IMR-90 (cell line): ENCODE data around the gene GPC6. TPM values are rescaled to one million over a fixed set of nuclear protein-coding genes. Genes with fewer than 3 reads are reported as not detected.

Experiments
- ATAC-seq: fragments of 200-7000 bp; cut with Tn5 transposase; 2 replicates; pipeline ENCODE4 v1.9.1; 2020; ENCODE audit warnings: low read depth, mild to moderate bottlenecking, moderate library complexity
- BruUV-seq: library from RNA; stranded (reverse); fragments of 400-500 nt; replicated peaks from 2 replicates; lab custom pipeline; 2021; lab: Mats Ljungman, UMichigan
- CTCF ChIA-PET: fragments of 300-600 bp; formaldehyde crosslinking; extraction: SDS; loops from one replicate; lab custom pipeline; 2021; ENCODE audit warnings: antibody characterized with exemption; lab: Yijun Ruan, JAX
- POLR2A ChIA-PET: fragments of 300-600 bp; sonication (Branson Sonifier 250); formaldehyde crosslinking; loops from one replicate; lab custom pipeline; 2022; ENCODE audit warnings: antibody characterized with exemption; ENCODE audit not compliant: unreplicated experiment; lab: Charles Lee
- DNase-seq: peaks from one replicate; pipeline ENCODE4 v3.0.0; 2013
- H2AFZ ChIP-seq: replicated peaks from 2 replicates; pipeline ENCODE3; 2013; ENCODE audit warnings: low read length, mild to moderate bottlenecking; ENCODE audit not compliant: poor library complexity
- H2AK5ac ChIP-seq: 2 replicates; pipeline ENCODE4 v1.6.1; 2013; ENCODE audit warnings: low read depth, low read length, inconsistent platforms
- H2AK9ac ChIP-seq: replicated peaks from 2 replicates; pipeline ENCODE3; 2013; ENCODE audit warnings: mild to moderate bottlenecking, low read depth, low read length, moderate library complexity; ENCODE audit not compliant: poor library complexity
- H2BK120ac ChIP-seq: 2 replicates; pipeline ENCODE4 v1.6.1; 2013; ENCODE audit warnings: low read depth, low read length, inconsistent platforms
- H2BK15ac ChIP-seq: 3 replicates; pipeline ENCODE4 v1.6.1; 2013; ENCODE audit warnings: low read depth, low read length, inconsistent platforms
- H2BK20ac ChIP-seq: 2 replicates; pipeline ENCODE4 v1.6.1; 2013; ENCODE audit warnings: low read depth, mild to moderate bottlenecking, inconsistent platforms, low read length, moderate library complexity
- H2BK5ac ChIP-seq: 2 replicates; pipeline ENCODE4 v1.6.1; 2013; ENCODE audit warnings: mild to moderate bottlenecking, low read depth, low read length, inconsistent platforms; ENCODE audit not compliant: poor library complexity, severe bottlenecking
- H3K14ac ChIP-seq: replicated peaks from 2 replicates; pipeline ENCODE4 v1.6.1; 2013; ENCODE audit warnings: low read depth, low read length, inconsistent platforms
- H3K18ac ChIP-seq: 2 replicates; pipeline ENCODE4 v1.6.1; 2013; ENCODE audit warnings: low read depth, low read length, control low read depth
- H3K23ac ChIP-seq: 2 replicates; pipeline ENCODE4 v1.6.1; 2013; ENCODE audit warnings: low read depth, low read length, inconsistent platforms
- H3K27ac ChIP-seq: 2 replicates; pipeline ENCODE4 v1.5.1; 2013; ENCODE audit warnings: mild to moderate bottlenecking, control low read depth, low read length; ENCODE audit not compliant: insufficient read depth
- H3K27me3 ChIP-seq: 2 replicates; pipeline ENCODE4 v1.6.1; 2013; ENCODE audit warnings: low read length; ENCODE audit not compliant: control insufficient read depth, insufficient read depth
- H3K36me3 ChIP-seq: 2 replicates; pipeline ENCODE4 v1.6.1; 2013; ENCODE audit warnings: low read length, mixed read lengths; ENCODE audit not compliant: control insufficient read depth, insufficient read depth
- H3K4ac ChIP-seq: 2 replicates; pipeline ENCODE4 v1.6.1; 2013; ENCODE audit warnings: low read depth, low read length, inconsistent platforms
- H3K4me1 ChIP-seq: 2 replicates; pipeline ENCODE4 v1.6.1; 2013; ENCODE audit warnings: low read length, mixed read lengths; ENCODE audit not compliant: control insufficient read depth, insufficient read depth
- H3K4me2 ChIP-seq: 2 replicates; pipeline ENCODE4 v1.6.1; 2013; ENCODE audit warnings: low read depth, mild to moderate bottlenecking, control low read depth, low read length, moderate library complexity
- H3K4me3 ChIP-seq: 2 replicates; pipeline ENCODE4 v1.5.1; 2013; ENCODE audit warnings: low read depth, mild to moderate bottlenecking, control low read depth, low read length, moderate library complexity; ENCODE audit not compliant: insufficient read depth
- H3K56ac ChIP-seq: 2 replicates; pipeline ENCODE4 v1.6.1; 2013; ENCODE audit warnings: low read length, inconsistent platforms; ENCODE audit not compliant: insufficient read depth; ENCODE audit errors: extremely low read depth
- H3K79me1 ChIP-seq, 2 experiments: 2 replicates each; pipeline ENCODE4 v1.6.1; 2013; ENCODE audit warnings: low read length in 2 of 2, inconsistent platforms in 1 of 2, low read depth in 1 of 2
- H3K9ac ChIP-seq: 2 replicates; pipeline ENCODE4 v1.6.1; 2013; ENCODE audit warnings: low read depth, low read length, control low read depth
- H3K9me1 ChIP-seq: 2 replicates; pipeline ENCODE4 v1.6.1; 2013; ENCODE audit warnings: low read length, inconsistent platforms; ENCODE audit not compliant: insufficient read depth
- H3K9me3 ChIP-seq: 2 replicates; pipeline ENCODE4 v1.6.1; 2013; ENCODE audit warnings: low read length; ENCODE audit not compliant: control insufficient read depth, insufficient read depth
- H4K20me1 ChIP-seq: 2 replicates; pipeline ENCODE4 v1.6.1; 2013; ENCODE audit warnings: low read length, inconsistent platforms; ENCODE audit not compliant: insufficient read depth
- H4K5ac ChIP-seq: 2 replicates; pipeline ENCODE4 v1.6.1; 2013; ENCODE audit warnings: mild to moderate bottlenecking, low read depth, low read length, control low read depth
- H4K8ac ChIP-seq, 2 experiments: 2 replicates each; pipeline ENCODE4 v1.6.1; 2013; ENCODE audit warnings: low read depth in 2 of 2, low read length in 2 of 2, control low read depth in 1 of 2, inconsistent platforms in 1 of 2
- H4K91ac ChIP-seq: 2 replicates; pipeline ENCODE4 v1.6.1; 2013; ENCODE audit warnings: low read depth, low read length, inconsistent platforms; ENCODE audit not compliant: insufficient read depth
- BHLHE40 ChIP-seq: fragments of 150-350 bp; IDR thresholded peaks from 2 replicates; pipeline ENCODE4 v1.6.1; 2016; ENCODE audit warnings: mild to moderate bottlenecking, low read depth, low read length
- CEBPB ChIP-seq: IDR thresholded peaks from 2 replicates; pipeline ENCODE4 v1.6.1; 2012; ENCODE audit warnings: low read depth, low read length, improper control_type of control experiment
- CHD1 ChIP-seq: IDR thresholded peaks from 2 replicates; pipeline ENCODE4 v1.6.1; 2012; ENCODE audit warnings: low read depth, low read length, improper control_type of control experiment
- FOS ChIP-seq: fragments of 150-350 bp; IDR thresholded peaks from 2 replicates; pipeline ENCODE4 v1.6.1; 2016; ENCODE audit warnings: low read depth, low read length
- RAD21 ChIP-seq: IDR thresholded peaks from 2 replicates; pipeline ENCODE4 v1.6.1; 2012; ENCODE audit warnings: low read length, improper control_type of control experiment
- SMC3 ChIP-seq: fragments of 150-350 bp; IDR thresholded peaks from 2 replicates; pipeline ENCODE4 v1.6.1; 2016; ENCODE audit warnings: low read depth, mild to moderate bottlenecking, antibody characterized with exemption, low read length, moderate library complexity
- WGBS, 2 experiments: methylation state at CpG; one replicate each; pipeline versions ENCODE4 v1.1.5 to v1.1.7; 2013; ENCODE audit warnings: missing lambda C conversion rate in 2 of 2; ENCODE audit not compliant: insufficient read length in 1 of 2; ENCODE audit errors: extremely low coverage in 2 of 2; 5-methylcytosine and 5-hydroxymethylcytosine counted together
- dilution Hi-C: fragments of 300-500 bp; cut with HindIII; formaldehyde crosslinking; loops from one replicate; pipeline ENCODE4 v1.14.3; 2018; ENCODE audit warnings: low sequenced_read_pairs; ENCODE audit not compliant: unreplicated experiment
- in situ Hi-C: fragments of 300-500 bp; cut with MboI; formaldehyde crosslinking; loops from 3 replicates; pipeline ENCODE4 v1.14.3; 2019; ENCODE audit warnings: low sequenced_read_pairs, inconsistent platforms, mixed read lengths
- intact Hi-C: fragments of 100-400 bp; cut with micrococcal nuclease; formaldehyde crosslinking; loops from 2 replicates; pipeline ENCODE4 v1.10.0; 2022
- polyA plus RNA-seq, 3 experiments: library from polyadenylated mRNA; depleted of rRNA; stranded (reverse); fragments of >200 nt; gene quantifications; 2 replicates each; pipeline ENCODE4 v1.2.3, GENCODE V29; 2012; ENCODE audit warnings: low replicate concordance in 1 of 3
- total RNA-seq: library from RNA; depleted of rRNA; stranded (reverse); fragments of >200 nt; gene quantifications from 2 replicates; pipeline ENCODE4 v1.2.3, GENCODE V29; 2012

Gene GPC6
- total and polyA plus RNA-seq, 2 of the 4 experiments (the other 2 are of a cell fraction) = 14.9 to 39.4 TPM

GRCh38 chr13:94239135-94239534, 1012.5 kb downstream of the GPC6 start:
- H3K4me2 ChIP-seq = no peak overlapping the region
- dilution Hi-C loops (no loop called here), intact Hi-C loops (no loop called here), in situ Hi-C loops (no loop called here)
- ATAC-seq (peak; percentile 70; the same call in 1 of the 2 replicates), DNase-seq (peak; percentile 87)
- TF ChIP-seq BHLHE40 (peak; percentile 99), CEBPB (peak; percentile 39; the same call in 1 of the 2 replicates), RAD21 (no peak), CHD1 (no peak), SMC3 (no peak), FOS (0 out of 2 replicates have a peak, but pooled peaks have one; percentile 35)
- H4K5ac ChIP-seq = no peak overlapping the region
- no peak overlapping the region for H2BK15ac ChIP-seq
- H2AK5ac ChIP-seq = no peak overlapping the region
- no peaks in the 10 kb centered on the region for H4K20me1 ChIP-seq
- H3K4me1 ChIP-seq = peaks cover 2% of the 10 kb centered on the region
- H2BK5ac ChIP-seq = no peak overlapping the region
- H3K4ac ChIP-seq = no peak overlapping the region
- no peaks in the 10 kb centered on the region for H3K79me1 ChIP-seq
- no peak overlapping the region for H3K4me3 ChIP-seq
- no TSS peak for BruUV-seq
- H2BK20ac ChIP-seq = 0 out of 2 replicates have a peak overlapping the region, but pooled peaks have one; percentile 83
- no peak overlapping the region for H2AFZ ChIP-seq
- no peak overlapping the region for H3K14ac ChIP-seq
- no CpG with 5 or more reads among the region's 3 CpGs for WGBS, 2 experiments
- H3K9ac ChIP-seq = no peak overlapping the region
- no peak overlapping the region for H2AK9ac ChIP-seq
- H3K27ac ChIP-seq = no peak overlapping the region
- 0 out of 2 replicates have a peak overlapping the region, but pooled peaks have one; percentile 28 for H2BK120ac ChIP-seq
- H4K8ac ChIP-seq = no peak overlapping the region
- no peak overlapping the region for H4K91ac ChIP-seq
- ChIA-PET CTCF (no interaction called here), POLR2A (no interaction called here)
- no peak overlapping the region for H3K56ac ChIP-seq
- H3K18ac ChIP-seq = no peak overlapping the region
- H3K9me3 ChIP-seq = no peaks in the 10 kb centered on the region
- no peak overlapping the region for H3K23ac ChIP-seq
- no peaks in the 10 kb centered on the region for H3K36me3 ChIP-seq
- H3K9me1 ChIP-seq = no peaks in the 10 kb centered on the region
- H3K27me3 ChIP-seq = no peaks in the 10 kb centered on the region
